Mammary epithelial cell (primary cell): ENCODE measurements around the gene RNF144B.

Source experiments
- EZH2 ChIP-seq: IDR thresholded peaks from 2 replicates; pipeline ENCODE4 v1.6.1; 2012; ENCODE audit warnings: low read length, inconsistent platforms, borderline replicate concordance
- TF ChIP-seq, protein P1 (sequence below), 2 donors: IDR thresholded peaks in 1 of 2; conservative IDR thresholded peaks in 1 of 2; 2 replicates each; pipeline ENCODE4 v1.5.1; 2011 to 2012; ENCODE audit warnings: inconsistent platforms in 2 of 2, low read length in 2 of 2, mild to moderate bottlenecking in 2 of 2, control low read depth in 1 of 2, low read depth in 1 of 2; ENCODE audit not compliant: insufficient read depth in 1 of 2; ENCODE audit errors: extremely low read depth in 1 of 2

DNA sequence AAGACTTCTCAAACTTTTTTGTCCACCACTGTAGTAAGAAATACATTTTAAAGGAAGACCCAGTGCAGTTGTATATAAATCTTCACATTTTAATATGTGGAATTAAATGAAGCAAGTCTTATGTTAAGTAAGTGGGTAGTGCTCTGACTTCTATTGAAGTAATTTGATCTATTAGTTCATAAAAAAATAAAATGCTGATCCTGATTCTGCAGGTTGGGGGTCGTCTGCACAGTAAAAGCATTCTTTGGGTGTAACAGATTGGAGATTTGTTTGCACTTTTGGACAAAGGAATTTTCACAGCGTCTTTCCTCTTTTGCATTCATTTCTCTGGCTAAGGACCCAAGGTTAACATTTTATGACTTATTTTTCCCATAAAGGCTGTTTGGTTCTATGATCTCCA is 106.8 kb downstream of the RNF144B start:
- TF ChIP-seq, protein P1, sequence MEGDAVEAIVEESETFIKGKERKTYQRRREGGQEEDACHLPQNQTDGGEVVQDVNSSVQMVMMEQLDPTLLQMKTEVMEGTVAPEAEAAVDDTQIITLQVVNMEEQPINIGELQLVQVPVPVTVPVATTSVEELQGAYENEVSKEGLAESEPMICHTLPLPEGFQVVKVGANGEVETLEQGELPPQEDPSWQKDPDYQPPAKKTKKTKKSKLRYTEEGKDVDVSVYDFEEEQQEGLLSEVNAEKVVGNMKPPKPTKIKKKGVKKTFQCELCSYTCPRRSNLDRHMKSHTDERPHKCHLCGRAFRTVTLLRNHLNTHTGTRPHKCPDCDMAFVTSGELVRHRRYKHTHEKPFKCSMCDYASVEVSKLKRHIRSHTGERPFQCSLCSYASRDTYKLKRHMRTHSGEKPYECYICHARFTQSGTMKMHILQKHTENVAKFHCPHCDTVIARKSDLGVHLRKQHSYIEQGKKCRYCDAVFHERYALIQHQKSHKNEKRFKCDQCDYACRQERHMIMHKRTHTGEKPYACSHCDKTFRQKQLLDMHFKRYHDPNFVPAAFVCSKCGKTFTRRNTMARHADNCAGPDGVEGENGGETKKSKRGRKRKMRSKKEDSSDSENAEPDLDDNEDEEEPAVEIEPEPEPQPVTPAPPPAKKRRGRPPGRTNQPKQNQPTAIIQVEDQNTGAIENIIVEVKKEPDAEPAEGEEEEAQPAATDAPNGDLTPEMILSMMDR (conservative IDR thresholded peaks at IDR 0.05 in 1 of 2, IDR thresholded peaks at IDR 0.05 in 1 of 2; ENCODE audit: extremely low read depth in 1 of 2, insufficient read depth in 1 of 2, low read depth in 1 of 2, low read length in 2 of 2), result no peak
- no peak for TF ChIP-seq EZH2
